ENCODE measurements around the gene F2RL3.

DNA sequence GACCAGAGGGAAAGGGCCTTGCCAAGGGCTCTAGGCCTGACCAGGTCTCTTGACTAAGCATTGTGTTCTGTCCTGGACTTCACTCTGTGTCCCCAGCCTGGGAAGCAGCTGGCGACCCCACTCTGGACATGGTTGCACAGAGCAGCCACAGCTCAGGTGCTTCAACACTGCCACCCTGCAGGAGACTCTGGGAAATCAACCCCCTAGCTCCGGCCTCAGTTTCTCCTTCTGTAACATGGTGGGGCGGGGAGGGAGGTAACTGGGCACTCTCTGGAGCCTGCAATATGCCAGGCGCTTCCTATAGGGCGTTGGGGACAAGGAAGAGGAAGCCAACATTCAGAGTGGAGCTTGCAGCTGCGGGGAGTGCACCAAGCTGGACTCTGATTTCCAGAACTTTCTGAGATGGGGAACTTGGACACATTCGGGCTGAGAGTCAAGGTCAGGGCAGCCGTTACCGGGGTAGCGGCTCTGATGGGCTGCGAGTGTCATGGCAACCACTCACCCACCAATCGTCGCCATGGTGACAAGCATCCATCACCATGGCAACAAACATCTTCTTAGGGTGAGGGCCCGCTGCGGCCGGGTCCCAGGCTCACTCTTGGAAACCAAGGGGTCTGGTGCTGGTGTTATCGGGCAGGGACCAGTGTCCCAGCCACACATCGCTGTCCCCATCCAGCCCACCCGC, 12.8 kb downstream of the F2RL3 start:
- TF ChIP-seq, protein P1, sequence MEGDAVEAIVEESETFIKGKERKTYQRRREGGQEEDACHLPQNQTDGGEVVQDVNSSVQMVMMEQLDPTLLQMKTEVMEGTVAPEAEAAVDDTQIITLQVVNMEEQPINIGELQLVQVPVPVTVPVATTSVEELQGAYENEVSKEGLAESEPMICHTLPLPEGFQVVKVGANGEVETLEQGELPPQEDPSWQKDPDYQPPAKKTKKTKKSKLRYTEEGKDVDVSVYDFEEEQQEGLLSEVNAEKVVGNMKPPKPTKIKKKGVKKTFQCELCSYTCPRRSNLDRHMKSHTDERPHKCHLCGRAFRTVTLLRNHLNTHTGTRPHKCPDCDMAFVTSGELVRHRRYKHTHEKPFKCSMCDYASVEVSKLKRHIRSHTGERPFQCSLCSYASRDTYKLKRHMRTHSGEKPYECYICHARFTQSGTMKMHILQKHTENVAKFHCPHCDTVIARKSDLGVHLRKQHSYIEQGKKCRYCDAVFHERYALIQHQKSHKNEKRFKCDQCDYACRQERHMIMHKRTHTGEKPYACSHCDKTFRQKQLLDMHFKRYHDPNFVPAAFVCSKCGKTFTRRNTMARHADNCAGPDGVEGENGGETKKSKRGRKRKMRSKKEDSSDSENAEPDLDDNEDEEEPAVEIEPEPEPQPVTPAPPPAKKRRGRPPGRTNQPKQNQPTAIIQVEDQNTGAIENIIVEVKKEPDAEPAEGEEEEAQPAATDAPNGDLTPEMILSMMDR (IDR thresholded peaks at IDR 0.05; ENCODE audit: low read length): no peak
- no peak for TF ChIP-seq EZH2 (IDR thresholded peaks at IDR 0.05; ENCODE audit: borderline replicate concordance, low read length)

Measured in OCI-LY1 (cell line).